ENCODE measurements around the gene LRRC45.

The LRRC45 gene

DNA sequence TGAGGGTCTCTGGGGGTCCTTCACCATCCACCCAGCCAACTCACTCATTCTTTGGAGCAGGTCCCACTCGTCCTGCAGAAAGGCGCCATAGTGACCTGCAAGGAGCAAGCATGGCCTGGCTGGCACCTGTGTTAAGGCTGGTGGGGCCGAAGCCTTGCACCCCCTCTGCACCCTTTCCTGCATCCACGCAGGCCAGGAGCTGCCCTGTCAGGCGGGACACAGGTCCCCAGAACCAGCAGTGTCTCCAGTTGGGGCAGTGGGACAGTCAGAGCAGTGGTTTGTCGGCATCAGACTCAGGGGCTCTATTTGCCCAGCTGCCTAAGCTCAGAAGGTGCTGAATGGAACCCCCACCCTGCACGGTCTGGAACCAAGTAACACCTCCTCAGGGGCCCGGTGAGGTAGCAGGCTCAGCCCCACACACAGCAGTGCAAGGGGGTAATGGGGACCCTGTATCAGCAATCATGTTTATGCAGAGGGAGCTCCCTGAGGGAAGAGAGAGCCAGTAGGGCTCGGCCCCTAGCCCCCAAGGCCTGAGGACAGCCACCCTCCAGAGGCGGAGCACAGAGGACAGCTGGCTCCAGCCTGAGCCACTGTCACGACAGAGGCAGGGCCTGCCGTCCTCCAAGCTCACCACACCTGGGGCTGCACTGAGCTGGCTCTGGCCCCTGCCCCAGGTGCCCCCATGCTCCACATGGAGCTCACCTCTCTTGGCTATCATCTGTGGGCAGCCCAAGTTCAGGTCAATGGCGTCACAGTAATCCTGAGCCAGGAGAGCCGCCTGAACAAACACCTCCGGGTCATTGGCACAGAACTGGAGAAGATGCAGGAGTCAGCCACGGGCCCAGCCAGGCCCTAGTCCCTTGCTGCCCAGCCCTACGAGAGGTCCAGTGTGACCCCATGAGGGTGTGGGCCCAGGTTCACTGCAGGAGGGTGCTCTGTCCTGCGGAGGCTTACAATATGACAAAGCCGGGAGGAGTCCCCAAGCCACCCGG, 40.6 kb downstream of the LRRC45 start:
- no peak for DNase-seq (ENCODE audit: low spot score)

DNA sequence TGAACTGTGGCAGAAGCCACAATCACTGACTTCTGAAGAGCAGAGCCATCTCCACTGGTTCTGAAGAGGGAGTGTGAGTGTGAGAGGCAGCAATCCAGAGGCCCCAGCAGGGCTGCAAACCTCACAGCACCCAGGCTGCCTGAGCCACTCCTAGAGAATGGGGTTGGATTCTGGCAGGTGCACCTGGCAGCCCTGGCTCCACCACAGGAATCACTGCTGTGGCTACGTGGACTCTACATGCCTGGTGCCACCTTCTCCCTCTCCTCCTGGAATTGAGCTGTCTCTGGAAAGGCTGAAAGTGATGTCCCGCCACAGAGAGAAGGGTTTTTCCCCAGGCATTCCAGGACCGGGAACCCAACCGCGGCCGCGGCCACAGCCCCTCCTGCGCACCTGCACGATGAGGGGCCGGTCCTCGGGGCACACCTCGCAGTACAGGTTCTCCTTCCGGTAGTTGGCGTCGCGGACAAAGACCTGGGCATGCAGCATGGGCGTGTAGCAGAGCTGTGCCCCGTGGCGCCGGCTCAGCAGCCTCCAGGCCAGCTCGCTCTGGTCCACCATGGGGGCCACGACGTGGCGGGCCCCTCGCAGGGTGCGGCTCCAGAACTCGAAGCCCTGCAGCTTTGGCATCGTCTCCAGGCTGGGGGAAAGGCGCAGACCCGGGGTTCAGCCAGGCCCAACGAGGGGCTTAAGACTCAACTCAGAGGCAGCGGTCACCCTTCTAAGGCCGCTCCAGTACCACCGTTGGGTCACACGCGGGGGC, 41.5 kb downstream of the LRRC45 start:
- DNase-seq (ENCODE audit: low spot score) = no peak

DNA sequence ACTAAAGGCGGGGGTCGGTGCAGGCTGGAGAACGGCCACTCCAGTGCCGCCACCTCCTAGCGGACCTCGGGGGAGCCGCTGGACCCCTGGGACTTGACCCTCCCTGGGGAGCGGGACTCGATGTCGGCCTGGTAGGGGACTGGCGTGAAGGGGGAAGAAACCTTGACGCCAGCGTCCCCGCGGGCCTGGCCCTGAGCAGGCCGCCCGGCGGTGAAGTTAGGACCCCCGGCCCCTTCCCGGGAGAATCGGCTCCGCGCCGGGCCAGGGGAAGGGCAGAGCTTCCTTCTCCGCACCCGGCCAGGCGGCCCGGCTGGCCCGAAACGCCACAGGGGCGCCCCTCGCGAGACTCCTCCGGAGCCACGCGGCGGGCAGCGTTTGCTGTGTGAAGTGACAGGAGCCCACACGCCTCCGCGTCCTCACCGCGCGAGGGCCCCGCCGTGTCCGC, 42.1 kb downstream of the LRRC45 start:
- peak; percentile 12 for DNase-seq (ENCODE audit: low spot score)

DNA sequence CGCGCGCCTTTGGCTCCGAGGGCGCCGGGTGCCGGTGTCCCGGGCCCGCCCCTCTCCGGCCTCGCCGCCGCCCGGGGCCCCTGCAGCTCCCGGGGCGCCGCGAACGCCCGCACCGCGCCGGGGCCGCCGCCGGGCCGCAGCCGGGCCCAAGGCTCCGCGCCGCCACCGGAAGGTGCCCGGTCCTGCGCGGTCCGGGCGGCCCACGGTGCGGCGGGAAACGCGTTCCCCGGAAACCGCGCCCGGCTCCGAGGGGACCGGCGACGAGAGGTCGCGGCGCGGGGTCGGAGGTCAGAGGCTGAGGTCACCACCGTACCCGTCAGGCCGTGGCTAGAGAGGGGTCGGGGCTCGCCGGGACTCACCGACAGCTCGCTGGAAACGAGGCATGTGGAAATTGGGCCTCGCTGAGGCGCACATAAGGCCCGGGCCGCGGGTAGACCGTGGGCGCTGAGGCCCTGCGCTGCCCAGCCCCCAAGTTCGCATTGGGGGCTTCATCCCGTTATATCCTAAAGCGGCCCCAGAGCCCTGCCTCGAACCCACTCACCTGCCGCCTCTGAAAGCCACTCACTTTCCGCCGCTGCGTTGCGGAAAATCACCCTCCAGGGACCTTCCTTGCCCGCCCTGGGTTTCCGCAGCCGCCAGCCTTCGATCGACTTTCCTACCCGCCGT, 42.7 kb downstream of the LRRC45 start, which contains the start of gene DUS1L:
Gene DUS1L (minus strand): TSS at position 167 of the 666 bp plus-strand sequence. CDS start 745 bp downstream, outside the sequence.
- peak; percentile 49 for DNase-seq (ENCODE audit: low spot score)

DNA sequence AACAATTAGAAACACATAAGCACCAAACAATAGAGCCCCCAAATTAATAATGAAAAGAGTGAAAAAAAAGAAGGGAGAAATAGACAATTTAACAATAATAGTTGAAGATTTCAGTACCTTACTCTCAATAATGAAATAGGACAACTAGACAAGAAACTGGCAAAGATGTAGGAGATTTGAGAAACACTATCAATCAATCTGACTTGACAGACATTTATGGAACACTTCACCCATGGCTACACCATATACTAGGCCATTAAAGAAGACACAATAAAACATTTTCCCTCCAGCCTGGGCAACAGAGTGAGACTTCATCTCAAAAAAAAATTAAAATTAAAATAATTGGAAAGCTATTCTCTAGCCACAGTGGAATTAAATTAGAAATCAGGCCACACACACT, 47.5 kb downstream of the LRRC45 start:
- no peak for DNase-seq (ENCODE audit: low spot score)

DNA sequence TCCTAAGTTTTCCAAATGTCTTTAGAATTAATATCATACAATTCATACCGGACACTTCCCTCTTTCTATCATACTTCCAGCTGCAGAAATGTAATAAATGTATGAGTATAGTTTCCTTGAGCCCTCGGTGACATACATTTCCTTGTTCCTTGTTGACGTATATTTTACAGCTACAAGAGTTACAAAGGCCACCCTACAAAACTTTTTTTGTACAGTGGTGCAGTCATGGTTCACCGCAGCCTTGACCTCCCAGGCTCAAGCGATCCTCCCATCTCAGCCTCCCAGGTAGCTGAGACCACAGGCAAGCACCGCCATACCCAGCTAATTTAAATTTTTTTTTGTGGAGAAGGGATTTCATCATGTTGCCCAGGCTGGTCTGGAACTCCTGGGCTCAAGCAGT, 49.7 kb downstream of the LRRC45 start:
- DNase-seq (ENCODE audit: low spot score) = no peak

DNA sequence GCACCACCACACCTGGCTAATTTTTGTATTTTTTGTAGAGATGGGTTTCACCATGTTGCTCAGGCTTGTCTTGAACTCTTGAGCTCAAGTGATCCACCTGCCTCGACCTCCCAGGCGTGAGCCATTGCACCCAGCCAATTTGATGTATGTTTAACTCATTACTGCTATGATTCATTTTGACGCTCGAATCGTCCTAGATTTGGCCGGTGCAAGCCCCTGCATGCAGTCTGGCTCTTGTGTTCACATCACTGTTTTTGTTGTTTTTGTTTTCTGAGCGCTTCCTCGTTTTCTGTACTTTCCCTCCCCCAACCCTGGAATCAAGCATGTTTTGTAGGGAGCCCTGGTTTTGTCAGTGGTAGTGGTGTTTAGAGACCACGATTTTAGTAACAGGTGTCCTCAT, 50.3 kb downstream of the LRRC45 start:
- no peak for DNase-seq (ENCODE audit: low spot score)

DNA sequence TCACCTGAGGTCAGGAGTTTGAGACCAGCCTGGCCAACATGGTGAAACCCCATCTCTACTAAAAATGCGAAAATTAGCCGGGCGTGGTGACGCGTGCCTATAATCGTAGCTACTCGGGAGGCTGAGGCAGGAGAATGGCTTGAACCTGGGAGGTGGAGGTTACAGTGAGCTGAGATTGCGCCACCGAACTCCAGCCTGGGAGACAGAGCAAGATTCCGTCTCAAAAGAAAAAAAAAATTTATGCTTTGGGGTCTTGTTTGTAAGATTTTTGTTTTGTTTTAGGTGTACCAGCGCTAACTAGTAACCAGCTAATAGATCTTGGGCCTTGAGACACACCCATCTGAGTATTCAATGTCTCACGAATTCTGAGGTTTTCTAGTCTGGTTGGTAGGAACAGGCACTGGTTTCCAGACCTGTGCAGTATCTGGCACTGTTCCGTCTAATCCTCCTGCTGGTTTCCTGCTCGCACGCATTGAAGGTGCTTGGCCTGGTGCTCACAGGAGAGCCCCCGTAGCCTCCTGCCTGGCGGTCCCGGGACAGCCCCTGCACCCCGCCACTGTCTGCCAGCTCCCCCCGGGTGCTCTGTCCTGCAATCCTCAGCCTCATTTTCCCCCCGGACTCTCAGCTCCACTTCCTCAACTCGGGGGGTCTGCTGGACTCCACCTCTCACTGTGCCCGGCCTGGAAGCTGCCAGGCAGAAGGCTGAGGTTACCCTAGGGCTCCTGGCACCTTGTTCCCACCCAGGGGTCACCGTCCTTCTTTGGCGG, 53.1 kb downstream of the LRRC45 start:
- no peak for DNase-seq (ENCODE audit: low spot score)

DNA sequence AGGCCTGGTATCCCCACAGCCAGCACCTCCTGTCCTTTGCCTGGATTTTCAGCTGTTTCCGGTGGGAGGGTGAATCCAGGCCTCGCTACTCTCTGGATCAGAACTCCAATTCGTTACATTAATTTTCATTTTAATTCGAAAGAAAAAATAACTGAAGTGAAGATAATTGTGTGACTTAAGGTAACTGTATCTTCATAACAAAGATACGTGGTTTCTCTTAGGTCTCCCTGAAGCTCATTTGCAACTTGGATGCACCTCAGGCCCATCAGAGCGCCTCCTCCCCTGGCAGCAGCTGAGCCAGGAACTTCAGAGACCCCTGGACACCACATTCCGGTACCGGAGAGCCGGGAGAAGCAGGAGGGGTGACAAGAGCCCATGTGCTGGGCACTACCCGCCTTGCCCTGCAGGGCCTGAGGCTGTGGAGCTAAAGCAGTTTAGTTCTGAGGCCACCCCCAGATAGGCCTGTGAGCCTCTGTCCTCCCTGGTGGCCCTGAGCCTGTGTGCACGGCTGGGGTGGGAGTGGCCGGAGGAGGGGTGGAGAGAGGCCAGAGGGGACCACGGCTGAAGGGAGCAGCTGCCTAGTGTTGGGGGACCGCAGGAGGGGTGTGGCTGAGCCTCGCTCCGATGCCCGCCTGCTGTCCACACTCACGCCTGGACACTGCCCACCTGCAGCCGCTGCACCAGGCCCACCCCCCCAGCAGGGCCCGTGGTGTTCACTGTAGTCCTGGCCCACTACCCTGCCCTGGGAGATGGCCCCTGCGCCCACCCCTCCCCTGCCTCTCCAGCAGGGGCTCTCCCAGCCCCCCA, 53.9 kb downstream of the LRRC45 start:
- no peak for DNase-seq (ENCODE audit: low spot score)

DNA sequence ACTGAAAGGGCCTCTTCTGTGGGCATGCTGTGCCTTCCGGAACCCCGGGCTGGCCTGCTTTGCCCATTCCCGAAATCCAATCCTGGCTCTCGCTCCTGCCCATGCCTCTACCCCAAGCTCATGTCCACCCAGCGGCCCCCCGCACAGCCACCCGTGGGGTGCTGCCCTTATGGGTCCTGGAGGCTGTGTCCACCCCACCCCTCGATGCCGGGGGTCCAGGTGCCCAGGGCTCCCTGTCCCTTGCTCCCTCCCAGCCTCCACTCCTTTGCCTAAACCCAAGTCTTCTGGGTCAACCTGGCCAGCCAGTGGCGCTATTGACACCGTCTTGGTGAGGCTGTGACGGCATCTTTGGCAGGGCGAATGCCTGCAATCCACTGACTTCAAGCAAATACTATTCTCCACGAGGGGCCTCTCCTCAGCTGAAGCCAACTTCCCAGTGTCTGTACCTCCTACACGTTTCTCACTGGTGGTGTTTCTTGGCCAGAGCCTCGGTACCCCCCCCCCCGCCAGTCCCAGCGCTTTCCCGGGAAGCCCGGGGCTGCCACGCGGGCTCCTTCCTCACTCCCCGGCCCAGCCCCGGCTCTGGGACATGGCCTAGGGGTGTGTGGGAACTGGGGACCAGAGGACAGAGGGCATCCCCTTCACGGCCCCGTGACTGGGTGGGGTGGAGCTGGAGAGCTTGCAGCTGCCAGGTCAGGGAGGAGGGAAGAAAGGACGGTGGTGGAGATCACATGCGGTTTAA, 54.7 kb downstream of the LRRC45 start:
- DNase-seq (ENCODE audit: low spot score) = no peak

DNA sequence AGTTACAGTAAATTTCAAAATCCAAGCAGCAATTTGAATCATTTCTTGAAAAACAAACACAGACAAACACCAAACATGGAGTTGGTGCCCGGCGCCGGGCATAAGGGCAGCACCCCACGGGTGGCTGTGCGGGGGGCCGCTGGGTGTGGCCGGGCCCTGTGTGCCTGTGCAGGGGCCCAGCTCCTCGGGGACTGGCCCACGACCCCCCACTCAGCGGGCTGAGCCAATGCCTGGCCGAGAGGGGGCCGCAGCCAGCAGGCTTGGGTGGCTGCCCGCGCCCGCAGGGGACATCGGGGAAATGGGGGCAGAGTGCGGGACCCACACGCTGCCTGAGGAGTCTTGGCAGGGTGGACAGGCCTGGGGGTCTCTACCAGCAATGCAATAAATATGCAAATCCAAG, 55.3 kb downstream of the LRRC45 start:
- DNase-seq (ENCODE audit: low spot score) = no peak

DNA sequence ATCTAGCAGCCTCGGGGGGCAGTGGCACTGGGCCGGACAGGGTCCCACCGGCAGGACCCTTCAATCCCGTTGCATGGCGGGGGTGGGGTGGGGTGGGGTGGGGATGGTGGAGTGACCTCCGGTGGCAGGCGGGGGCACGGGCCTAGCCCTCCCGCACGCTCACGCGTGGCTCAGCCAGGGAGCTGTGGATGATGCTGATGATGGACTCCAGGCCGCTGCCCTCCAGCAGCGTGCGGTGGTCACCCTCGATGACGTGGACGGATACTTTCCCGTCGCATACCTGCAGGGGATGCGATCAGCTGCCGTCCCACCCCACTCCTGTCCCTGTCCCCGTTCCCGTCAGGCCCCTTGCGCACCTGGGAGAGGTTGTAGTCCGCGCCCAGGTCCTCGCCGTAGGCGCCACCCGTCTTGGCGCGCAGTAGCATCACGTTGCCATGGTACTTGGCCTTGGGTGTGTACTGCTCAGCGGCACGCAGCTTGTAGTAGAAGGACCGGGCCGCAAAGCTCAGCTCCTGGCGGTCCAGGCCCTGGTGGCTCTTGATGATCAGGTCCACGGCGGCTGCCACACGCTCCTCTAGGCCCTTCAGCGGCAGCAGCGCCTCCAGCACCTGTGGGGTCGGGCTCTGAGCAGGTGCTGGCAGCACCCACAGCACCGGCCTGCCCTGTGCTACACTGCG, 56.0 kb downstream of the LRRC45 start:
- no peak for DNase-seq (ENCODE audit: low spot score)

DNA sequence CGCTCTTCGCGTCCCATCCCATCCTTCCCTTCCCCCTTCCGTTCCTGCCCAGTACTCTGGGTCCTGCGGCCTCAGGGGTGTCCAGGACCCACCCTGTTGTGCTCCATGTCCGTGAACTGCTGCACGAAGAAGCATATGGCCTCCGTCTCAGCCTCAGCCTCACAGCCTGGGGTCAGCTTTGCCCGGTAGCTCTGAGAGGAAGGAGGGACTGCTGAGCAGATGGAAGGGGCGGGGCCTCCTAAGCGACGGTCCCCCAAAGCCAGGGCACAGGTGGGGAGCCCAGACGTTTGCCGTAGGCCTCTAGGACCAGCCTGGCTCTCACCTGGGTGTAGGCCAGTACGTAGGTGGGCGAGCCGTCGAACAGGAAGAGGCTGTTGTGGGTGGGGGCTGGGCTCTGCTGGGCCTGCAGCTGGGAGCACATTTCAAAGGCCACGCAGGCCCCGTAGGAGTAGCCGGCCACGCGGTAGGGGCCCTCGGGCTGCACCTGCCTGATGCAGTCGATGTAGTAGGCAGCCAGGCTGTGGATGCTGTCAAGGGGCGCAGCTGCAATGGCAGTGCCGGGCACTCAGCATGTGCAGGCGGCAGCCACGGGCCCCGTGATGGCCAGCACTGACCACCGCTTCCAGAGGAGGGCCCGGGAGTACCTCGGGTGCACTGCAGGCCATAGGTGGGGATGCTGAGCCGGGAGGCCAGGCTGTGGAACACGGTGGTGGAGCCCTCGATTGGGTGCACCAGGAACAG, 57.1 kb downstream of the LRRC45 start:
- DNase-seq (ENCODE audit: low spot score) = no peak
